ENCODE data around the gene EHD4. TPM values are rescaled to one million over a fixed set of nuclear protein-coding genes. Genes with fewer than 3 reads are reported as not detected.
A peak's percentile ranks its signal among the peaks of the same experiment; 100 is the strongest.

EHD4 gene
- total and polyA plus RNA-seq, 9 donors, result 23.1 to 38.8 (median 30.2) TPM

GRCh38 chr15:41882689-41883483 lies 89.5 kb downstream of the EHD4 start:
- Histone ChIP-seq H3K4me3 (ENCODE audit: low read length) (no peak overlapping the region), H3K27me3 (ENCODE audit: control insufficient read depth, insufficient read depth, low read length) (peaks cover 15% of the 10 kb centered on the region), H3K36me3 (ENCODE audit: control insufficient read depth, insufficient read depth, low read length) (peaks cover 5% of the 10 kb centered on the region), H3K27ac (ENCODE audit: low read length) (no peak overlapping the region), H3K9me3 (replicated peaks; ENCODE audit: control insufficient read depth, low read depth, low read length) (no peaks in the 10 kb centered on the region), H3K4me1 (ENCODE audit: control insufficient read depth, insufficient read depth, low read length) (peaks cover 27% of the 10 kb centered on the region)
- DNase-seq, result no peak
- WGBS (ENCODE audit: insufficient coverage), result 81% methylated on average over 6 of the region's 14 CpGs

GRCh38 chr15:41881920-41882688 lies 90.3 kb downstream of the EHD4 start:
- no peak overlapping the region for H3K27ac ChIP-seq (ENCODE audit: low read length)
- H3K36me3 ChIP-seq (ENCODE audit: control insufficient read depth, insufficient read depth, low read length), result peaks cover 5% of the 10 kb centered on the region
- peak overlapping the region; percentile 15 for H3K4me3 ChIP-seq (ENCODE audit: low read length)
- no peaks in the 10 kb centered on the region for H3K9me3 ChIP-seq (replicated peaks; ENCODE audit: control insufficient read depth, low read depth, low read length)
- 7% methylated on average over 58 of the region's 81 CpGs for WGBS (ENCODE audit: insufficient coverage)
- H3K27me3 ChIP-seq (ENCODE audit: control insufficient read depth, insufficient read depth, low read length), result peaks cover 15% of the 10 kb centered on the region
- peaks cover 34% of the 10 kb centered on the region for H3K4me1 ChIP-seq (ENCODE audit: control insufficient read depth, insufficient read depth, low read length)
- DNase-seq, result peak; percentile 30

GRCh38 chr15:41881550-41881919 lies 90.8 kb downstream of the EHD4 start:
- 36% methylated on average over 10 of the region's 10 CpGs for WGBS (ENCODE audit: insufficient coverage)
- Histone ChIP-seq H3K4me3 (ENCODE audit: low read length) (no peak overlapping the region), H3K36me3 (ENCODE audit: control insufficient read depth, insufficient read depth, low read length) (peaks cover 5% of the 10 kb centered on the region), H3K27ac (ENCODE audit: low read length) (no peak overlapping the region), H3K27me3 (ENCODE audit: control insufficient read depth, insufficient read depth, low read length) (peaks cover 15% of the 10 kb centered on the region), H3K9me3 (replicated peaks; ENCODE audit: control insufficient read depth, low read depth, low read length) (no peaks in the 10 kb centered on the region), H3K4me1 (ENCODE audit: control insufficient read depth, insufficient read depth, low read length) (peaks cover 39% of the 10 kb centered on the region)
- no peak for DNase-seq

GRCh38 chr15:41881086-41881485 lies 91.3 kb downstream of the EHD4 start:
- 88% methylated on average over 7 of the region's 8 CpGs for WGBS (ENCODE audit: insufficient coverage)
- peaks cover 5% of the 10 kb centered on the region for H3K36me3 ChIP-seq (ENCODE audit: control insufficient read depth, insufficient read depth, low read length)
- H3K9me3 ChIP-seq (replicated peaks; ENCODE audit: control insufficient read depth, low read depth, low read length), result no peaks in the 10 kb centered on the region
- peaks cover 36% of the 10 kb centered on the region for H3K4me1 ChIP-seq (ENCODE audit: control insufficient read depth, insufficient read depth, low read length)
- DNase-seq, result no peak
- no peak overlapping the region for H3K4me3 ChIP-seq (ENCODE audit: low read length)
- peaks cover 15% of the 10 kb centered on the region for H3K27me3 ChIP-seq (ENCODE audit: control insufficient read depth, insufficient read depth, low read length)
- no peak overlapping the region for H3K27ac ChIP-seq (ENCODE audit: low read length)

GRCh38 chr15:41880156-41880877 lies 92.0 kb downstream of the EHD4 start:
- H3K4me3 ChIP-seq (ENCODE audit: low read length), result no peak overlapping the region
- no peak for DNase-seq
- no peaks in the 10 kb centered on the region for H3K36me3 ChIP-seq (ENCODE audit: control insufficient read depth, insufficient read depth, low read length)
- no peaks in the 10 kb centered on the region for H3K9me3 ChIP-seq (replicated peaks; ENCODE audit: control insufficient read depth, low read depth, low read length)
- H3K27ac ChIP-seq (ENCODE audit: low read length), result no peak overlapping the region
- peaks cover 15% of the 10 kb centered on the region for H3K27me3 ChIP-seq (ENCODE audit: control insufficient read depth, insufficient read depth, low read length)
- WGBS (ENCODE audit: insufficient coverage), result 97% methylated on average over 6 of the region's 10 CpGs
- peaks cover 34% of the 10 kb centered on the region for H3K4me1 ChIP-seq (ENCODE audit: control insufficient read depth, insufficient read depth, low read length)

GRCh38 chr15:41879321-41879845 lies 93.0 kb downstream of the EHD4 start:
- Histone ChIP-seq H3K9me3 (replicated peaks; ENCODE audit: control insufficient read depth, low read depth, low read length) (no peaks in the 10 kb centered on the region), H3K27me3 (ENCODE audit: control insufficient read depth, insufficient read depth, low read length) (peaks cover 15% of the 10 kb centered on the region), H3K4me1 (ENCODE audit: control insufficient read depth, insufficient read depth, low read length) (peaks cover 34% of the 10 kb centered on the region), H3K4me3 (ENCODE audit: low read length) (no peak overlapping the region), H3K27ac (ENCODE audit: low read length) (no peak overlapping the region), H3K36me3 (ENCODE audit: control insufficient read depth, insufficient read depth, low read length) (no peaks in the 10 kb centered on the region)
- WGBS (ENCODE audit: insufficient coverage), result 90% methylated on average over 9 of the region's 10 CpGs
- no peak for DNase-seq

GRCh38 chr15:41878355-41878699 lies 94.0 kb downstream of the EHD4 start:
- WGBS (ENCODE audit: insufficient coverage), result 82% methylated on average over 10 of the region's 10 CpGs
- H3K36me3 ChIP-seq (ENCODE audit: control insufficient read depth, insufficient read depth, low read length), result no peaks in the 10 kb centered on the region
- H3K27me3 ChIP-seq (ENCODE audit: control insufficient read depth, insufficient read depth, low read length), result peaks cover 15% of the 10 kb centered on the region
- no peak overlapping the region for H3K4me3 ChIP-seq (ENCODE audit: low read length)
- no peak overlapping the region for H3K27ac ChIP-seq (ENCODE audit: low read length)
- H3K4me1 ChIP-seq (ENCODE audit: control insufficient read depth, insufficient read depth, low read length), result peaks cover 31% of the 10 kb centered on the region
- peak; percentile 60 for DNase-seq
- no peaks in the 10 kb centered on the region for H3K9me3 ChIP-seq (replicated peaks; ENCODE audit: control insufficient read depth, low read depth, low read length)

GRCh38 chr15:41877631-41878354 lies 94.6 kb downstream of the EHD4 start:
- Histone ChIP-seq H3K4me3 (ENCODE audit: low read length) (no peak overlapping the region), H3K36me3 (ENCODE audit: control insufficient read depth, insufficient read depth, low read length) (no peaks in the 10 kb centered on the region), H3K27me3 (ENCODE audit: control insufficient read depth, insufficient read depth, low read length) (peaks cover 15% of the 10 kb centered on the region), H3K27ac (ENCODE audit: low read length) (no peak overlapping the region), H3K4me1 (ENCODE audit: control insufficient read depth, insufficient read depth, low read length) (peaks cover 26% of the 10 kb centered on the region), H3K9me3 (replicated peaks; ENCODE audit: control insufficient read depth, low read depth, low read length) (no peaks in the 10 kb centered on the region)
- WGBS (ENCODE audit: insufficient coverage), result 57% methylated on average over 13 of the region's 13 CpGs
- no peak for DNase-seq

- no peak overlapping the region for H3K27ac ChIP-seq (ENCODE audit: low read length)
- H3K4me3 ChIP-seq (ENCODE audit: low read length), result no peak overlapping the region
- 46% methylated on average over 11 of the region's 12 CpGs for WGBS (ENCODE audit: insufficient coverage)
- peaks cover 19% of the 10 kb centered on the region for H3K4me1 ChIP-seq (ENCODE audit: control insufficient read depth, insufficient read depth, low read length)
- DNase-seq, result no peak
- no peaks in the 10 kb centered on the region for H3K36me3 ChIP-seq (ENCODE audit: control insufficient read depth, insufficient read depth, low read length)
- peaks cover 14% of the 10 kb centered on the region for H3K27me3 ChIP-seq (ENCODE audit: control insufficient read depth, insufficient read depth, low read length)
- no peaks in the 10 kb centered on the region for H3K9me3 ChIP-seq (replicated peaks; ENCODE audit: control insufficient read depth, low read depth, low read length)
Observed at GRCh38 chr15:41876689-41877088, 95.7 kb downstream of the EHD4 start.
